OCI-LY1 (cell line): ENCODE data around the gene TSNAX.
"Not testable (repeated sequence)": the region's sequence is repeated elsewhere in the genome, so short reads cannot be mapped to it uniquely, and the experiment has no call there.

ENCODE experiments used
- H2AFZ ChIP-seq: fragments of 200-600 bp; sonication (generic), shearing (Covaris generic); 2 replicates; pipeline ENCODE4 v1.6.0; 2014; ENCODE audit warnings: antibody characterized with exemption, mild to moderate bottlenecking, low read length
- H3F3A ChIP-seq: fragments of 200-600 bp; sonication (generic), shearing (Covaris generic); 2 replicates; pipeline ENCODE4 v1.6.0; 2014; ENCODE audit warnings: mild to moderate bottlenecking, antibody characterized with exemption, low read length, moderate library complexity; ENCODE audit not compliant: insufficient read depth
- H3K27ac ChIP-seq: fragments of 200-600 bp; sonication (generic); 2 replicates; pipeline ENCODE4 v1.5.1; 2014; ENCODE audit warnings: low read length, mixed run types, mild to moderate bottlenecking, low read depth; ENCODE audit not compliant: poor library complexity, severe bottlenecking
- H3K27me3 ChIP-seq: fragments of 200-600 bp; sonication (generic); 2 replicates; pipeline ENCODE4 v1.6.0; 2014; ENCODE audit warnings: antibody characterized with exemption, mild to moderate bottlenecking, low read length, moderate library complexity; ENCODE audit not compliant: insufficient read depth
- H3K36me3 ChIP-seq: fragments of 200-600 bp; sonication (generic); 2 replicates; pipeline ENCODE4 v1.6.1; 2014; ENCODE audit warnings: mild to moderate bottlenecking, antibody characterized with exemption, low read length, moderate library complexity, mixed read lengths; ENCODE audit not compliant: insufficient read depth
- H3K4me1 ChIP-seq: fragments of 200-600 bp; sonication (generic); 2 replicates; pipeline ENCODE4 v1.5.1; 2014; ENCODE audit warnings: mild to moderate bottlenecking, low read length, moderate library complexity; ENCODE audit not compliant: insufficient read depth, severe bottlenecking
- H3K4me2 ChIP-seq: fragments of 200-600 bp; sonication (generic), shearing (Covaris generic); 2 replicates; pipeline ENCODE4 v1.6.1; 2014; ENCODE audit warnings: low read length
- H3K4me3 ChIP-seq: fragments of 200-600 bp; sonication (generic); 2 replicates; pipeline ENCODE4 v1.5.1; 2014; ENCODE audit warnings: low read length, low read depth, mild to moderate bottlenecking, mixed read lengths; ENCODE audit not compliant: poor library complexity, severe bottlenecking
- H3K79me2 ChIP-seq: fragments of 200-600 bp; shearing (Covaris generic); 2 replicates; pipeline ENCODE4 v1.6.1; 2016; ENCODE audit warnings: mixed run types, low read length, mixed read lengths; ENCODE audit not compliant: insufficient read depth
- H3K9ac ChIP-seq: fragments of 200-600 bp; sonication (generic), shearing (Covaris generic); 2 replicates; pipeline ENCODE4 v1.6.1; 2014; ENCODE audit warnings: mild to moderate bottlenecking, low read length, mixed read lengths
- H3K9me2 ChIP-seq: fragments of 200-600 bp; sonication (generic), shearing (Covaris generic); 2 replicates; pipeline ENCODE4 v1.6.1; 2014; ENCODE audit warnings: low read depth, mild to moderate bottlenecking, low read length, mixed read lengths
- H3K9me3 ChIP-seq: fragments of 200-600 bp; shearing (Covaris generic); 2 replicates; pipeline ENCODE4 v1.6.1; 2014; ENCODE audit warnings: low read length, mixed read lengths
- H4K20me1 ChIP-seq: fragments of 200-600 bp; sonication (generic), shearing (Covaris generic); 2 replicates; pipeline ENCODE4 v1.6.0; 2016; ENCODE audit warnings: mild to moderate bottlenecking, low read length; ENCODE audit not compliant: insufficient read depth
- CTCF ChIP-seq: fragments of 200-600 bp; sonication (generic), shearing (Covaris generic); IDR thresholded peaks from 2 replicates; pipeline ENCODE4 v1.5.1; 2017; ENCODE audit warnings: mild to moderate bottlenecking, antibody characterized with exemption, low read length, moderate library complexity, mixed read lengths
- EZH2 ChIP-seq: fragments of 200-600 bp; sonication (generic), shearing (Covaris generic); IDR thresholded peaks from 2 replicates; pipeline ENCODE4 v1.8.0; 2017; ENCODE audit warnings: borderline replicate concordance, mixed run types, mild to moderate bottlenecking, antibody characterized with exemption, low read length, moderate library complexity, mixed read lengths

TSNAX gene

GRCh38 chr1:231591466-231591865 is 63.0 kb downstream of the TSNAX start:
- Histone ChIP-seq H3K9me3 (no peaks in the 10 kb centered on the region), H3K4me1 (no peaks in the 10 kb centered on the region), H3F3A (no peaks in the 10 kb centered on the region), H4K20me1 (no peaks in the 10 kb centered on the region), H2AFZ (no peak overlapping the region), H3K79me2 (no peaks in the 10 kb centered on the region), H3K9ac (no peak overlapping the region), H3K4me2 (no peak overlapping the region), H3K36me3 (no peaks in the 10 kb centered on the region), H3K9me2 (no peaks in the 10 kb centered on the region), H3K27me3 (no peaks in the 10 kb centered on the region), H3K27ac (no peak overlapping the region), H3K4me3 (no peak overlapping the region)
- TF ChIP-seq CTCF = no peak
- TF ChIP-seq EZH2 = no peak

- Histone ChIP-seq H3K36me3 (no peaks in the 10 kb centered on the region), H3K4me3 (no peak overlapping the region), H3K9me3 (no peaks in the 10 kb centered on the region), H3K4me1 (no peaks in the 10 kb centered on the region), H3K27me3 (no peaks in the 10 kb centered on the region), H4K20me1 (no peaks in the 10 kb centered on the region), H3K79me2 (no peaks in the 10 kb centered on the region), H3K27ac (no peak overlapping the region), H3K9me2 (no peaks in the 10 kb centered on the region), H2AFZ (no peak overlapping the region), H3K4me2 (no peak overlapping the region), H3F3A (no peaks in the 10 kb centered on the region), H3K9ac (no peak overlapping the region)
- no peak for TF ChIP-seq EZH2
- no peak for TF ChIP-seq CTCF
Measured at GRCh38 chr1:231592809-231593208, 64.3 kb downstream of the TSNAX start.

GRCh38 chr1:231593264-231593663 is 64.8 kb downstream of the TSNAX start:
- H3K79me2 ChIP-seq = not testable (repeated sequence)

GRCh38 chr1:231594123-231594522 is 65.7 kb downstream of the TSNAX start:
- no peaks in the 10 kb centered on the region for H3K79me2 ChIP-seq

More at GRCh38 chr1:231593264-231593663, 64.8 kb downstream of the TSNAX start:
- not testable (repeated sequence) for H3K36me3 ChIP-seq, H3K9ac ChIP-seq, H3K27ac ChIP-seq, H3K4me1 ChIP-seq, H3K27me3 ChIP-seq, H3K4me2 ChIP-seq, H2AFZ ChIP-seq, H3K4me3 ChIP-seq, H3K9me2 ChIP-seq, H4K20me1 ChIP-seq, H3K9me3 ChIP-seq, H3F3A ChIP-seq

More at GRCh38 chr1:231594123-231594522, 65.7 kb downstream of the TSNAX start:
- Histone ChIP-seq H3K36me3 (no peaks in the 10 kb centered on the region), H3K27ac (no peak overlapping the region), H3K9me3 (no peaks in the 10 kb centered on the region), H3K9ac (no peak overlapping the region), H3F3A (no peaks in the 10 kb centered on the region), H3K4me1 (no peaks in the 10 kb centered on the region), H3K4me2 (no peak overlapping the region), H2AFZ (no peak overlapping the region), H4K20me1 (no peaks in the 10 kb centered on the region), H3K4me3 (no peak overlapping the region), H3K9me2 (no peaks in the 10 kb centered on the region), H3K27me3 (no peaks in the 10 kb centered on the region)
- TF ChIP-seq CTCF = no peak
- TF ChIP-seq EZH2 = no peak
